ENCODE results near the gene KCNJ10.

Gene KCNJ10

GRCh38 chr1:160004425-160004824 lies 65.5 kb downstream of the KCNJ10 start:
- H3K27ac ChIP-seq (ENCODE audit: low read depth, low read length), result no peak overlapping the region
- H3K4me1 ChIP-seq (ENCODE audit: control insufficient read depth, low read length), result peaks cover 13% of the 10 kb centered on the region
- H3K4me3 ChIP-seq (ENCODE audit: low read length), result no peak overlapping the region
- H3K36me3 ChIP-seq (ENCODE audit: control insufficient read depth, low read length), result no peaks in the 10 kb centered on the region
- H3K9me3 ChIP-seq (ENCODE audit: control insufficient read depth, insufficient read depth, low read length), result no peaks in the 10 kb centered on the region
- H3K79me2 ChIP-seq (ENCODE audit: control insufficient read depth, low read length), result no peaks in the 10 kb centered on the region
- H3K4me2 ChIP-seq (ENCODE audit: low read length), result no peak overlapping the region
- H3F3A ChIP-seq (ENCODE audit: control insufficient read depth, insufficient read depth), result no peaks in the 10 kb centered on the region; the same call in 1 of the 2 replicates
- H4K20me1 ChIP-seq (ENCODE audit: control insufficient read depth, insufficient read depth, low read depth, low read length), result no peaks in the 10 kb centered on the region
- TF ChIP-seq EZH2phosphoT487 (IDR thresholded peaks at IDR 0.05; ENCODE audit: borderline replicate concordance, low read length) (no peak), CTCF (IDR thresholded peaks at IDR 0.05; ENCODE audit: low read depth, low read length, poor library complexity, severe bottlenecking) (no peak)
- H3K27me3 ChIP-seq (ENCODE audit: control insufficient read depth, low read length), result peaks cover 15% of the 10 kb centered on the region
- H3K9me2 ChIP-seq (replicated peaks; ENCODE audit: control insufficient read depth, low read length), result no peaks in the 10 kb centered on the region

GRCh38 chr1:160004001-160004400 lies 66.0 kb downstream of the KCNJ10 start:
- Histone ChIP-seq H3K27me3 (ENCODE audit: control insufficient read depth, low read length) (peaks cover 19% of the 10 kb centered on the region), H3F3A (ENCODE audit: control insufficient read depth, insufficient read depth) (no peaks in the 10 kb centered on the region; the same call in 1 of the 2 replicates), H4K20me1 (ENCODE audit: control insufficient read depth, insufficient read depth, low read depth, low read length) (no peaks in the 10 kb centered on the region), H3K9me3 (ENCODE audit: control insufficient read depth, insufficient read depth, low read length) (no peaks in the 10 kb centered on the region), H3K4me2 (ENCODE audit: low read length) (no peak overlapping the region), H3K79me2 (ENCODE audit: control insufficient read depth, low read length) (no peaks in the 10 kb centered on the region), H3K4me3 (ENCODE audit: low read length) (no peak overlapping the region), H3K36me3 (ENCODE audit: control insufficient read depth, low read length) (no peaks in the 10 kb centered on the region), H3K4me1 (ENCODE audit: control insufficient read depth, low read length) (peaks cover 9% of the 10 kb centered on the region), H3K9me2 (replicated peaks; ENCODE audit: control insufficient read depth, low read length) (no peaks in the 10 kb centered on the region), H3K27ac (ENCODE audit: low read depth, low read length) (no peak overlapping the region)
- TF ChIP-seq CTCF (IDR thresholded peaks at IDR 0.05; ENCODE audit: low read depth, low read length, poor library complexity, severe bottlenecking) (no peak), EZH2phosphoT487 (IDR thresholded peaks at IDR 0.05; ENCODE audit: borderline replicate concordance, low read length) (no peak)

- Histone ChIP-seq H3K4me1 (ENCODE audit: control insufficient read depth, low read length) (no peaks in the 10 kb centered on the region), H3K27ac (ENCODE audit: low read depth, low read length) (no peak overlapping the region), H3K79me2 (ENCODE audit: control insufficient read depth, low read length) (no peaks in the 10 kb centered on the region), H3K9me2 (replicated peaks; ENCODE audit: control insufficient read depth, low read length) (no peaks in the 10 kb centered on the region), H3K9me3 (ENCODE audit: control insufficient read depth, insufficient read depth, low read length) (no peaks in the 10 kb centered on the region), H3K27me3 (ENCODE audit: control insufficient read depth, low read length) (peaks cover 25% of the 10 kb centered on the region), H3K36me3 (ENCODE audit: control insufficient read depth, low read length) (no peaks in the 10 kb centered on the region), H3F3A (ENCODE audit: control insufficient read depth, insufficient read depth) (no peaks in the 10 kb centered on the region), H3K4me2 (ENCODE audit: low read length) (no peak overlapping the region), H4K20me1 (ENCODE audit: control insufficient read depth, insufficient read depth, low read depth, low read length) (no peaks in the 10 kb centered on the region), H3K4me3 (ENCODE audit: low read length) (no peak overlapping the region)
- no peak for TF ChIP-seq EZH2phosphoT487 (IDR thresholded peaks at IDR 0.05; ENCODE audit: borderline replicate concordance, low read length)
- TF ChIP-seq CTCF (IDR thresholded peaks at IDR 0.05; ENCODE audit: low read depth, low read length, poor library complexity, severe bottlenecking), result no peak
Observed at GRCh38 chr1:160001440-160001839, 68.5 kb downstream of the KCNJ10 start.
